A172 (cell line): ENCODE results near the gene BCAR3. TPM values are rescaled to one million over a fixed set of nuclear protein-coding genes. Genes with fewer than 3 reads are reported as not detected.
"Not testable (repeated sequence)": the region's sequence is repeated elsewhere in the genome, so short reads cannot be mapped to it uniquely, and the experiment has no call there.

Experiments
- DNase-seq: peaks from one replicate; pipeline ENCODE4 v3.0.0-alpha.2; 2015; ENCODE audit warnings: low spot score
- total RNA-seq: library from RNA; depleted of rRNA; stranded (reverse); fragments of >200 nt; shearing (Covaris generic); gene quantifications from 2 replicates; pipeline ENCODE4 v1.2.3, GENCODE V29; 2014

Gene BCAR3
- total RNA-seq, 1 experiment from 2014 or later: 33.1 TPM

GRCh38 chr1:93577536-93578432, 103.9 kb downstream of the BCAR3 start:
- DNase-seq: no peak

DNA sequence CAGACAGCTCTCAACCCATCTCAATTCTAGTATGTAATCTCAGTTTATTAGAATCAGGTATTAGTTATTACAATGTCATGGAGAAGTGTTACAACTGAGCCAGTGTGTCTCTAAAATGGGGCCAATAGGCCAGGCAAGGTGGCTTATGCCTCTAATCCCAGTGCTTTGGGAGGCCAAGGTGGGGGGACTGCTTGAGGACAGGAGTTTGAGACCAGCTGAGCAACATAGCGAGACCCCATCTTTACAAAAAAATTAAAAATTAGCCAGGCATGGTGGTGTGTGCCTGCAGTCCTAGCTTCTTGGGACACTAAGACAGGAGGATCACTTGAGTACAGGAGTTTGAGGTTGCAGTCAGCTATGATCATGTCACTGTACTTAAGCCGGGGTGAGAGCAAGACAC, 104.9 kb downstream of the BCAR3 start:
- no peak for DNase-seq

DNA sequence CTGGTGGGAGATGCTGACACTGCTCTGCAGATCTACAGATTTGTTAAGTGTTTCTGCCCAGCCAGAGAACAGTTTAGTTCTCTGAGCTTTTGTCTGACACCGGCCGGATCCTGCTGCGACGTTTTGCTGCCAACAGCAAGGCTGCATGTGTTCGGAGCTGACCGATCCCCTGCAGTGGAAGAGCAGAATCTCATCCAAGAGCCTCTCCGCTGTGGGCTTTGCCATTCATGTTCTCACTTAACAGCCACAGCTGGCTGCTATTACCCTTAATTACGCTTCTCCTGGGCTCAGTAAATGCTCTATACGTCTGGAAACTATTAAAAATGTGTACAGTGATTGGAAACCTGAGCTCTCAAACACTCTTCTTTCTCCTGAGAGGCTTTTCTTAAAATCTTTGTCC, 105.3 kb downstream of the BCAR3 start:
- no peak for DNase-seq

DNA sequence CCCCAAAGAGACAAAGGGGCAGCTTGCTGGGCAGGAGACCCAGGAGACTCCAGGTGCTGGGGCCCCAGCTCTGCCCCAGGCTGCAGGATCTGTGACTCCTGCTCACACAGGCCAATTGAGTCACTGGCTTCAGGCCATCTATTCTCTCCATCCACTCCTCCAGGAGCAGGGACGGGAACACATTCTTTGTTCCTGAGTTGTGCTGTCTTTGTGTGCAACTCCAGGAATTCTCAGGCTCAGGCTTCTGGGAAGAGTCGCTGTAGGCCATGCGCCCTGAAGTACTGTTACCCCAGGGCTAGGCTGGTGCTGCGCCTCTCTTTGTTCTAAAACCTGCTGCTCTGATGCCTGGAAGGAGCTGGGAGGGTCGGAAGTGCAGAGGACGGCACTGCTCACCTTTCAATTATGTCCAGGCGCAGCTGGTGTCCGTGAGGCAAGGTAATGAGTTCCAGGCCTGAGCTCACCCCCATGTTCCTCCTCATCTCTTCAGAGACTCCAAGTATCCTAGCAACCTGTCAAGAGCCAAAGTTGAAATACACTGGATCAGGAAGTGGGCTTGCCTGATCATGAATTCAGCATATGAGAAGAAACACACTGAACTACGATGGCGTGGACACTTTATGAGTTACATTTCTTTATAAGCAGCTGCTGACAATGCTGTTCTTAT, 105.9 kb downstream of the BCAR3 start:
- DNase-seq: no peak

- no peak for DNase-seq
Measured at GRCh38 chr1:93574991-93575390, 106.6 kb downstream of the BCAR3 start.

DNA sequence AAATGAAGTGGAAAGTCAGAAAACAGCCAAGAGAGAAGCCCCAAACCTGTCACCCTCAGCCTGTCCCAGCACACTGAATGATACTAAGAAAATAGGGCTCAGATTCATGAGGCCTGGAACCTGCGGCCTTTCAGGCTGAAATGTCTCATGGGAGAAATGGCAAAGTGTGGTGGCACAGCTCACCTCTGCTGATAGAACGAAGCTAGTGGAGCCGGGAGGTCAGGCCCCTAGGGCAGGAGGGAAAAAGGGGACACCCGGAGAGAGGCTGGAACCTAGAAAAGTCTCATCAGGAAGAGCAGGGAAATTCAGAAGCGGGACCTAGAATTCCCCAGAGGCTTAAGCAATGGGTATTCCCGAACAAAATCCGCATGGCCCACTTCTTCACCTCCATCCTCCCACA, 107.1 kb downstream of the BCAR3 start:
- no peak for DNase-seq

GRCh38 chr1:93573940-93574469, 107.6 kb downstream of the BCAR3 start:
- no peak for DNase-seq

- no peak for DNase-seq
Measured at GRCh38 chr1:93571623-93572310, 109.9 kb downstream of the BCAR3 start.

GRCh38 chr1:93569489-93569888, 112.1 kb downstream of the BCAR3 start:
- DNase-seq: no peak

DNA sequence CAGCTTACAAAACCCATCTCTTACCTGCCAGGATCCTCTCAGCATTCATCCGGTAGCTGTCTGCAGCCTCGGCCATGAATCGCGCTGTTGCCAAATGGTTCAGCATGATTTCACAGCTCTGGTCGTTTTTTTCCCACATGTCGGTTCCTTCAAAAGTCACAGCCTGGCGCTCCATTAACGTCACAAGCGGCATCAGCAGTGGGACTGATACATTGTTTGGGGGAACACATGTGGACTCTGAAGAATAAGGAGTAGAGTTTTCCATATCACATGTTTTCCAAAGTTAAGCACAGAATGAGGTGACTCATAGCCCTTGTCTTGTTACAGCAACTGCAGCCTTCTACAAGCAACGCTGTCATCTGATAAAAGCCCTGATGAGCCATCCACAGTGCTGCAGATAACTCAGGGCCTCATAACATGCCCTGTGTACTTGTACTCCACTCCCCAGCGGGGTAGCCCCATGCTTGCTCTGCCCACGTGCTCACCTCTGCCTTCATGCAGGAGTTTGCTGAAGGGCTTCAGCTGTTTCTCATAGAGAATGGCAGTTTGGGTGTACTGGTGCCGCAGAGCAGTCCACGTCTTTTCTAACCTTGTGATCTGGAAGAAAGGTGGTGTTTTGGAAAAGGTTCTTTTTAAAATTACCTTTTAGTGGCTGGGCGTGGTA, 114.2 kb downstream of the BCAR3 start:
- DNase-seq: peak; percentile 89

DNA sequence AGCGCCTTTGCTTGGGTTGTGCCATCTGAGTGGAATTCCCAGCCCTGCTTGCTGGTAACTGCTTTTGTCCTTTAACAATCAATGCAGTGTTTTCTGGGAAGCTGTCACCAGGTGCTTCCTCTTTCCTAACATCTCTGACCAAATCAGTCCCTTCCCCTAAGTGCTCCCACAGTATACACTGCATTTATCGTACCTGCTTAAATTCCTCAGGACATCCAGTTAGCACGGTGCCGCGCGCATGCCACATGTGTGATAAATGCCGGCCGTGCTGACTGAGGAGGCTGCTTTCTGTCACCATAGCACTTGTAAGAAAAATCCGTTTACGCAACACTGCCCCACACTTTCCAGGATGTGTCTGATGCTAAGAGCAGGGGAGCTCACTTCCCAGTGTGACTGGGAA, 115.4 kb downstream of the BCAR3 start:
- DNase-seq: no peak

DNA sequence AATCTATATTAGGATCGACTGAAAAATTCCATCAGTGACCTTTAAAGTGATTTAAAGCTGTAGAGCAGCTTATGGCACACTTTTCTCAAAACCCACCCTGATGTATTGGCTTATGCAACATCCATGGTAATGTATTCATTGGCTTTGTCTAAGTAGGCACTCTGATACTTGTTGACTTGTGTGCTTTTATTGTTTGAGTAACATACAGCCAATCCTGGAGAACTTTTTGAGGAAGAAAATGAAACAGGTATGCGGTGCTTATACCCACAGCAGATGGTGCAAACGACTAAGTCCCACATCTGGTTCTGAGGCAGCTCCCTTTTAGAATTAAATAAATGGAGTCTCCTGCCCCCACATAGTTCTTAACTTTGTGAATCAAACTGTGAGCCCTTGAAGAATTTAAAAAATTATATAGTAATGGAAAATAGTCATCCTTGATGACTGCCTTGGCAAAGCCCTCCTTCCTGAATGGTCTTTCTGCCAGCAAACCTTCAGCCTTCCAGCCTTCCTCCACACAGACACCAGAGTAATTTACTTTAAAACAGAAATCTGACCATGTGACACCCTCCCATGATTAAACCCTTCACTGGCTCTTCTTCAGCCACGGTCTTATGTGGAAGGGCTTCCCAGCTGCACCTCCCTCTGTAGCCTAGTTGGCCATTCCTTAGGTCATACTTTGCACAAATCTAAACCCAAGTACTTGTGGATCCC, 116.0 kb downstream of the BCAR3 start:
- no peak for DNase-seq

DNA sequence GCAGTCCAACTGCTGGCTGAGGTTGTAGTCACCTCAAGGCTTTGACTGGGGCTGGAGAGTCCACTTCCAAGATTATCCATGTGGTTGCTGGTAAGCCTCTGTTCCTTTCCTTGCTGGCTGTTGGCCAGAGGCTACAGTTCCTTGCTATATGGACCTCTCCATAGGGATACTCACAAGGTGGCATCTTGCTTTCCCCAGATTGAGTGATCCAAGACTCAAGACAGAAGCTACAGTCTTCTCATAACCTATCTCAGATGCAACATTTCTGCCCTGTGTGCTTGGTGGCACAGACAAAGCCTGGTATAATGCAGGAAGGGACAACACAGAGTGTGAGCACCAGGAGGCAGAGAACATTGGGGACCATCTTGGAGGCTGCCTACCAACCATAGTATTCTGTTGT, 121.9 kb downstream of the BCAR3 start:
- no peak for DNase-seq

DNA sequence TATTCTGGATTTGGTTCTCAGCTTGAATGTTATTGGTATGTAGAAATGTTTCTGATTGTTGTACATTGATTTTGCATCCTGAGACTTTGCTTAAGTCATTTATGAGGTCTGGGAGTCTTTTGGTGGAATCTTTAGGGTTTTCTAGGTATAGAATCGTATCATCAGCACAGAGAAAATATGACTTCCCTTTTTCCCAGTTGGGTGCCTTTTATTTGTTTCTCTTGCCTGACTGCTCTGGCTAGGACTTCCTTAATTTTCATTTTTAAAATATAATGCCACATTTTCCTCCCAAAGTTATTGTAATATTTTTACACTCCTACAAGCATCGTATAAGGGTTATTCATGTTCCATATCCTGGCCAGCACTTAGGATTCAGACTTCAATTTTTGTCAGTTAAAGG, 122.6 kb downstream of the BCAR3 start:
- DNase-seq: no peak

DNA sequence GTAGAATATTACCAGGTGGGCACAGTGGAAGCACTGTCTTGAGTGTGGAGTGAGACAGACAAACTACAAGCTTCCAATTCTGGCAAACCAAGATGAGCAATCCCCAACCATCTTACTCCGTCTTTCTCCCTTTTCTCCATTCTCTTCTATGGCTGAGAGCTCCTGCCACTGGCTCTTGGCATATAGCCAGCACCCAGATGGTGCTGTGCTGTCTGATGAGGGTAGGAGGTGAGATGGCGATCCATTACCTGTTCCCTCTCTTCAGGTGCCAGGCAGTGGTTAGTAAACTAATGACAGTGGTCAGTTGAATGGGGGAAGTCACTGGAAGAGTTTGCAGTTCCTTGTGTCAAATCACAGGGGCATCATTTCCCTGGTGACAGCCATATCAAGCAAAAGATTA, 125.3 kb downstream of the BCAR3 start:
- no peak for DNase-seq

DNA sequence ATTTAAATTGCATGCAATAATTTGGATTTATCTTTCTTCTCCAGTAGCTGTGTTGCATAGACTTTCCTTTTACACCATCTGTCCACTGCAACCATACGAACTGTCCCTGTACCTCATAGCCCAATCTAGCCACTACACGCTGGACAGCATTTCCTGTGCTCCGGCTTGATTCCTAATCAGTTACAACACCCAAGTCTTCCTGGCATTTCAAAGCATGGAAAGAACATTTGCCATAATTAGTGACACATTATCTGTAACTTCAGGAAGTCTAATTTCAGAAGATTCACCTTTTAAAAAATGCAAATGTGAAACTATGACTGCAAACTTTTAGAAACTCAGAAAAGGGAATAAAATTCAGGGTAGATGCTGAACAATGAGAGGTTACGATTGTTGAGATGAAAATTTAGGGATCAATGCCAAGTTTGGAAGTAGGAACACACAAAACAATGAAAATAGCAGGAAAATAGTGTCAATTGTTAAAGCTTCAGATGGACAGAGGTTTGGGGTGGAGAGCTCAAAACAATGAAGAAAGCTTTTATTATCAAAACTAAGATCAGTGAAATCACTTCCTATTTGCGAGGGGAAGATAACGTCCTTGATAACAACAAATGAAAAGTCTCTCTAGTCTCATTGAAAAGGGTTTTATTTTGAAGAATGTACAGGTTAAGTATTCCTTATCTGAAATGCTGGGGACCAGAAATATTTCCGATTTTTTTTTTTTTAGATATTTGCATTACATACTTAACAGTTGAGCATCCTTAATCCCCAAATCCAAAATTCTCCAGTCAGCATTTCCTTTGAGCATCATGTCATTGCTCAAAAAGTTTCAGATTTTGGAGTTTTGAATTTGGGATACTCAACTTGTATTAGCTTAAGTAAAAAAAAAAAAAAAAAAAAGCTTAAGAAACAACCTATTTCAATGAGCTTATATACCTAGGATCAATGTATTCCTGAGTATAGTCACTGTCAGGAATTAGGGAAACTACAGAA, 126.5 kb downstream of the BCAR3 start:
- DNase-seq: no peak

DNA sequence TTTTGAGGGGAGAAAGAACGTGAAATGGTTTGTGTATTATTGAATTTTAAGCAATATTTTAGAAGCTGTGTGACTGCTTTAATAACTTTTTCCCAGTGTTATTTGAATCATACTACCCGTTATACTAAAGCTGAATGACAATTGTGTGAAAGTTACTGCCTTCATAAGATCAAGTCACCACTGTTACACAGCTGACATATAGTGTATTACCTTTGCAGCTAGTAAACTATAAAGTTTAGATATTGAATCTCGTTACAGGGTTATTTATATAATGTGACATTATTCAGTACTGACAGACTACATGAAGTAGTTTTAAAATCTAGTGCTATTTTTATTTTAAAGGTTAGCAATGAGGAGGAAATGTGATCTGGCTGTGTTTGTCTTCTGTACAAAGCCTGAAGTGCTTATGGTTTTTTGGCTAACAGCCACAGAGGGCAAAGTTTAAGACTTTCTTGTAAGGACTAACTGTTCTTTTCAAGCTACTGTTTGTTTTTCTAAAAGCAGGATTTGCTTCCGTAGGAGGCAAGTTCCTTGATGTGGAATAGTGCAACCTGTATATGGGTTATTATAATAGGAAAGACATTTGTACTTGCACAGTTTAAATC, 127.6 kb downstream of the BCAR3 start:
- DNase-seq: not testable (repeated sequence)

DNA sequence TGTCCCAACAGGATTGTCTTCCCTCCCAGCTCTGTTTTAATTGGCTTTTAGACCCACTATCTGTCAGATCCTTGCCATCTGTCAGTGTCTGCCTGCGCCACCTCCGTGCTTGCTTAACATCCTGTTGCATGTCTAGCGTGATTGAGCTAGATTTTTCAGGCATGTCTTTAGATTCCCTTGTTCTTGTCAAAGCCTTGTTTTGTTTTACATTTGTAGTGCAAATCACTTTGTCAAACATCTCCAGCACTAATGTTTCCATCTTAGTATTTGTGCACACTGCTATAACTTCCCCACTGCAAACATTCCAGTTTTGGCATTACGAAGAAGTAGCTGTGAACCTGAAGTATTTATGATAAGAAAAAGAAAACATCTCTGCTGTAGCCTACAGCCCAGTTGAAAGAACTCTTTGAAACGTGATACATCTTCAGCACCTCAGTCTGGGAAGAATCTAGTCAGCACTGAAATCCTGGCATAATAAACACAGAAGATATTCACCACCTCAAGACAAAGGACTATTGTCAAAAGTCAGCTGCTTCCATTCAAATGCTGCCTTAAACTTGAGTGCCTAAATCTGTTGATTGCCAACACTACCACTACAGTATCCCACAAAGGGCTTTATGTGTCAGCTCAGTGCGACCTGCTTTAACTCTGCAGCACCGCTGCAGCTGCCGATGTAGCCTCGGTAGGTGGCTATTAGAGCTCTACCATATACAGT, 128.7 kb downstream of the BCAR3 start:
- peak; percentile 31 for DNase-seq

GRCh38 chr1:93549811-93550210, 131.8 kb downstream of the BCAR3 start:
- no peak for DNase-seq
